ENCODE data around the gene OAS2.

Gene OAS2

DNA sequence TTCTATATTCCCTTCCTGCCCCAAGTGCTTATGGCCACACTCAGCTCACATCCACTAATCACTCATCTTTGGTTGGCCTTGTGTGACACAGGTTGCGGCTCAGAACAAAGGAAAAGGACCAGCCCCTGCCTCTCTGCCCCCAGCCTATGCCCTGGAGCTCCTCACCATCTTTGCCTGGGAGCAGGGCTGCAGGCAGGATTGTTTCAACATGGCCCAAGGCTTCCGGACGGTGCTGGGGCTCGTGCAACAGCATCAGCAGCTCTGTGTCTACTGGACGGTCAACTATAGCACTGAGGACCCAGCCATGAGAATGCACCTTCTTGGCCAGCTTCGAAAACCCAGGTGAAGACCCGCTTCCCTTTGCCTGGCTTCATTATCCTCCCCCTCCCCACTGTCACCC, 15.8 kb upstream of the OAS2 start:
- TF ChIP-seq NFIC (IDR thresholded peaks at IDR 0.05) (no peak), TEAD4 (IDR thresholded peaks at IDR 0.05) (no peak), EGR1 (IDR thresholded peaks at IDR 0.05) (no peak), TCF12 (IDR thresholded peaks at IDR 0.05; ENCODE audit: low read depth) (no peak), YY1 (IDR thresholded peaks at IDR 0.05; ENCODE audit: low read depth) (no peak), TAF1 (IDR thresholded peaks at IDR 0.05; ENCODE audit: low read depth) (no peak), CEBPB (IDR thresholded peaks at IDR 0.05) (no peak), RAD21 (IDR thresholded peaks at IDR 0.05; ENCODE audit: low read depth) (no peak), EP300 (IDR thresholded peaks at IDR 0.05; ENCODE audit: borderline replicate concordance) (no peak), CREB1 (IDR thresholded peaks at IDR 0.05; ENCODE audit: low read depth) (no peak), ZBTB7A (IDR thresholded peaks at IDR 0.05; ENCODE audit: low read depth) (no peak), FOXM1 (IDR thresholded peaks at IDR 0.05; ENCODE audit: borderline replicate concordance, low read depth) (no peak)
- TF ChIP-seq, protein P1, sequence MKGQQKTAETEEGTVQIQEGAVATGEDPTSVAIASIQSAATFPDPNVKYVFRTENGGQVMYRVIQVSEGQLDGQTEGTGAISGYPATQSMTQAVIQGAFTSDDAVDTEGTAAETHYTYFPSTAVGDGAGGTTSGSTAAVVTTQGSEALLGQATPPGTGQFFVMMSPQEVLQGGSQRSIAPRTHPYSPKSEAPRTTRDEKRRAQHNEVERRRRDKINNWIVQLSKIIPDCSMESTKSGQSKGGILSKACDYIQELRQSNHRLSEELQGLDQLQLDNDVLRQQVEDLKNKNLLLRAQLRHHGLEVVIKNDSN (IDR thresholded peaks at IDR 0.05) = no peak
- TF ChIP-seq, protein P2, sequence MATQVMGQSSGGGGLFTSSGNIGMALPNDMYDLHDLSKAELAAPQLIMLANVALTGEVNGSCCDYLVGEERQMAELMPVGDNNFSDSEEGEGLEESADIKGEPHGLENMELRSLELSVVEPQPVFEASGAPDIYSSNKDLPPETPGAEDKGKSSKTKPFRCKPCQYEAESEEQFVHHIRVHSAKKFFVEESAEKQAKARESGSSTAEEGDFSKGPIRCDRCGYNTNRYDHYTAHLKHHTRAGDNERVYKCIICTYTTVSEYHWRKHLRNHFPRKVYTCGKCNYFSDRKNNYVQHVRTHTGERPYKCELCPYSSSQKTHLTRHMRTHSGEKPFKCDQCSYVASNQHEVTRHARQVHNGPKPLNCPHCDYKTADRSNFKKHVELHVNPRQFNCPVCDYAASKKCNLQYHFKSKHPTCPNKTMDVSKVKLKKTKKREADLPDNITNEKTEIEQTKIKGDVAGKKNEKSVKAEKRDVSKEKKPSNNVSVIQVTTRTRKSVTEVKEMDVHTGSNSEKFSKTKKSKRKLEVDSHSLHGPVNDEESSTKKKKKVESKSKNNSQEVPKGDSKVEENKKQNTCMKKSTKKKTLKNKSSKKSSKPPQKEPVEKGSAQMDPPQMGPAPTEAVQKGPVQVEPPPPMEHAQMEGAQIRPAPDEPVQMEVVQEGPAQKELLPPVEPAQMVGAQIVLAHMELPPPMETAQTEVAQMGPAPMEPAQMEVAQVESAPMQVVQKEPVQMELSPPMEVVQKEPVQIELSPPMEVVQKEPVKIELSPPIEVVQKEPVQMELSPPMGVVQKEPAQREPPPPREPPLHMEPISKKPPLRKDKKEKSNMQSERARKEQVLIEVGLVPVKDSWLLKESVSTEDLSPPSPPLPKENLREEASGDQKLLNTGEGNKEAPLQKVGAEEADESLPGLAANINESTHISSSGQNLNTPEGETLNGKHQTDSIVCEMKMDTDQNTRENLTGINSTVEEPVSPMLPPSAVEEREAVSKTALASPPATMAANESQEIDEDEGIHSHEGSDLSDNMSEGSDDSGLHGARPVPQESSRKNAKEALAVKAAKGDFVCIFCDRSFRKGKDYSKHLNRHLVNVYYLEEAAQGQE (IDR thresholded peaks at IDR 0.05; ENCODE audit: low read depth) = no peak
- TF ChIP-seq, protein P3, sequence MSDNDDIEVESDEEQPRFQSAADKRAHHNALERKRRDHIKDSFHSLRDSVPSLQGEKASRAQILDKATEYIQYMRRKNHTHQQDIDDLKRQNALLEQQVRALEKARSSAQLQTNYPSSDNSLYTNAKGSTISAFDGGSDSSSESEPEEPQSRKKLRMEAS (IDR thresholded peaks at IDR 0.05) = no peak

DNA sequence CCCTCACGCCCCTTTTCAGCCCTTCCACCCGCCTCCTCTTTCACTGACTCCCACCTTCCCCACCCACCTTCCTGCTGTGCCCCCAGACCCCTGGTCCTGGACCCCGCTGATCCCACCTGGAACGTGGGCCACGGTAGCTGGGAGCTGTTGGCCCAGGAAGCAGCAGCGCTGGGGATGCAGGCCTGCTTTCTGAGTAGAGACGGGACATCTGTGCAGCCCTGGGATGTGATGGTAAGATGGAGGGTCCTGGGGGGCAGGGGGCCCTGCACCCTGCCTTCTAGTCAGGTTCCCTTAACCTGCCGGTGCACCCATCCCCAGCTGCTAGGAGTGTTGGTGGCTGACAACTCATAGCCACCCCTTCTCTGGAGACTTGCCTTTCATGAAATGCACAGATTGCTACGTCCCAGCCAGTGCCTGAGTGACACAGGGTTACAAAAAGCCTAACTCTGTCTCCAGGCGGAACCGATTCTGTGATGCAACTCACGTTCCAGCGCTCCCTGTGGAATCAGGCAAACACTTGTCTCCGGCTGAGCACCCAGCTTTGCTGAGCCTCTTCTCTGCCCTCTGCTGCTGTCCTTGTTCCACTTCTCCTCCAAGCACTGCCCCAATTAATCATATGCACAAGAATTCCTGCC, 15.0 kb upstream of the OAS2 start:
- TF ChIP-seq NFIC (IDR thresholded peaks at IDR 0.05) (no peak), RAD21 (IDR thresholded peaks at IDR 0.05; ENCODE audit: low read depth) (no peak), EGR1 (IDR thresholded peaks at IDR 0.05) (no peak), FOXM1 (IDR thresholded peaks at IDR 0.05; ENCODE audit: borderline replicate concordance, low read depth) (no peak), ZBTB7A (IDR thresholded peaks at IDR 0.05; ENCODE audit: low read depth) (no peak), EP300 (IDR thresholded peaks at IDR 0.05; ENCODE audit: borderline replicate concordance) (no peak), YY1 (IDR thresholded peaks at IDR 0.05; ENCODE audit: low read depth) (no peak), TCF12 (IDR thresholded peaks at IDR 0.05; ENCODE audit: low read depth) (no peak)

DNA sequence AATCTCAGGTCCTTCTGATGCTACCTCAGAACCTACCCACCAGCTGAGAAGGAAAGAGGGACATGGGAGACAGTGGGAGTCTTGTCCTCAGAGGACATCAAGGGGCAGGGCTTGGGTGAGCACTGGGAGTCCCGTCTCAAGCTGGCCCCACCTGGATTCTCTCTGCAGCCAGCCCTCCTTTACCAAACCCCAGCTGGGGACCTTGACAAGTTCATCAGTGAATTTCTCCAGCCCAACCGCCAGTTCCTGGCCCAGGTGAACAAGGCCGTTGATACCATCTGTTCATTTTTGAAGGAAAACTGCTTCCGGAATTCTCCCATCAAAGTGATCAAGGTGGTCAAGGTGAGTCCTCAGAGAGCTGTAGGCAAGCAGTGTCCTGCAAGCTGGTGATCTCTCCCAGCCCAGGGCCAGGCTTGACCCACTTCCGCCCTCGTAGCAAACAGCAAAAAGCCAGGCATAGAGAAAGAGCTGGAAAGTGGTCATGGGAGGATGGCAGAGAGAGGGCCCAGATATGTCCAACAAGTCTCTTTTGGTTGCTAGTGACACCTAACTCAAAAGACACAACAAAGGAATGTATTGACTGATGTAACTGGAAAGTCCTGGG, 14.2 kb upstream of the OAS2 start:
- no peak for TF ChIP-seq RAD21 (IDR thresholded peaks at IDR 0.05; ENCODE audit: low read depth)

DNA sequence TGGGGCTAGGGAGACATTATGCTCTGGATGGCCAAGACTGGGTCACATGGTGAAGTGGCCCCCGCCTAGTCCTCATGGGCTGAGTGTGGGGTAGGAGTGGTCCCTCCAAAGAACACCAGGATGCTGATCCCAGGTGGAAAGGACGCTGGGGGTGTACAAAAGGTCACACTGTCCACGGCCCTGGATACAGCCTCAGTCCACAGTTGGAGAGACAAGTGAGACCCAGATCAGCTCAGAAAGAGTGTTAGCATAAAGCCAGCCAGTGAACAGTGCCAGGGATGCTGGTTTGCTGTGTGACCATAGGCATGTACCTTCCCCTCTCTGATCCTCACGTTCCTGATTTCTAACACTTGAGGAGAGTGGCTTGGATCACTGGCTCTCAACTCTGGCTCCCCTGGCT, 13.4 kb upstream of the OAS2 start:
- TF ChIP-seq, protein P1 (IDR thresholded peaks at IDR 0.05) = no peak
- TF ChIP-seq, protein P3 (IDR thresholded peaks at IDR 0.05) = no peak
- no peak for TF ChIP-seq EP300 (IDR thresholded peaks at IDR 0.05; ENCODE audit: borderline replicate concordance)

DNA sequence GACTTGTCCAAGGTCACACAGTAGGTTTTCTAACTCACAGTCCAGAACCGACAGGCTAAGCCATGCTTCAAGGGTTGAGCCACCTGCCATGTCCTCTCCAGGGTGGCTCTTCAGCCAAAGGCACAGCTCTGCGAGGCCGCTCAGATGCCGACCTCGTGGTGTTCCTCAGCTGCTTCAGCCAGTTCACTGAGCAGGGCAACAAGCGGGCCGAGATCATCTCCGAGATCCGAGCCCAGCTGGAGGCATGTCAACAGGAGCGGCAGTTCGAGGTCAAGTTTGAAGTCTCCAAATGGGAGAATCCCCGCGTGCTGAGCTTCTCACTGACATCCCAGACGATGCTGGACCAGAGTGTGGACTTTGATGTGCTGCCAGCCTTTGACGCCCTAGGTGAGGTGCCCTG, 12.7 kb upstream of the OAS2 start:
- TF ChIP-seq RAD21 (IDR thresholded peaks at IDR 0.05; ENCODE audit: low read depth) (no peak), EP300 (IDR thresholded peaks at IDR 0.05; ENCODE audit: borderline replicate concordance) (no peak), CREB1 (IDR thresholded peaks at IDR 0.05; ENCODE audit: low read depth) (no peak), TAF1 (IDR thresholded peaks at IDR 0.05; ENCODE audit: low read depth) (no peak), FOXM1 (IDR thresholded peaks at IDR 0.05; ENCODE audit: borderline replicate concordance, low read depth) (no peak), YY1 (IDR thresholded peaks at IDR 0.05; ENCODE audit: low read depth) (no peak), EGR1 (IDR thresholded peaks at IDR 0.05) (no peak), NFIC (IDR thresholded peaks at IDR 0.05) (no peak), TEAD4 (IDR thresholded peaks at IDR 0.05) (no peak), TCF12 (IDR thresholded peaks at IDR 0.05; ENCODE audit: low read depth) (no peak)
- TF ChIP-seq, protein P1 (IDR thresholded peaks at IDR 0.05) = no peak

DNA sequence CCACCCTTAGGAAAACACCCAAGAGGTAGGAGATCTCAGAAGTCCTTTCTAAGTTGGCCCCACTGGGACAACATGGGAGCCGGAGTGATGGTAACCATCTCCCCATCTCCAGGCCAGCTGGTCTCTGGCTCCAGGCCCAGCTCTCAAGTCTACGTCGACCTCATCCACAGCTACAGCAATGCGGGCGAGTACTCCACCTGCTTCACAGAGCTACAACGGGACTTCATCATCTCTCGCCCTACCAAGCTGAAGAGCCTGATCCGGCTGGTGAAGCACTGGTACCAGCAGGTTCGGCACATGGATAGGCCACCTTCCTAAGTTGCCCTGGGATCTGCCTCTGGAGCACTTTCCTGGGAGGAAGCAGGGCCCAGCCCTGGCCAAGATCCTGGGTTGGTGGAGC, 11.0 kb upstream of the OAS2 start:
- no peak for TF ChIP-seq TCF12 (IDR thresholded peaks at IDR 0.05; ENCODE audit: low read depth)
- TF ChIP-seq, protein P1 (IDR thresholded peaks at IDR 0.05) = no peak
- TF ChIP-seq TAF1 (IDR thresholded peaks at IDR 0.05; ENCODE audit: low read depth) = no peak
- TF ChIP-seq ZBTB7A (IDR thresholded peaks at IDR 0.05; ENCODE audit: low read depth) = no peak

DNA sequence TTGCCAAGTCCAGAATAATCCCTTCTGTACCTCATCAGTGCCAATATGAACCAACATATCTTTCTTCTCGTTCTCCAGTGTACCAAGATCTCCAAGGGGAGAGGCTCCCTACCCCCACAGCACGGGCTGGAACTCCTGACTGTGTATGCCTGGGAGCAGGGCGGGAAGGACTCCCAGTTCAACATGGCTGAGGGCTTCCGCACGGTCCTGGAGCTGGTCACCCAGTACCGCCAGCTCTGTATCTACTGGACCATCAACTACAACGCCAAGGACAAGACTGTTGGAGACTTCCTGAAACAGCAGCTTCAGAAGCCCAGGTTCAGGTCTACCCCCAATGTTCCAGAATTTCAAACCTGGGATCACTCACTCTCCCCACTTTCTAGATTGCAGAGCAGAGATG, 10.5 kb upstream of the OAS2 start:
- TF ChIP-seq TEAD4 (IDR thresholded peaks at IDR 0.05) = no peak
- TF ChIP-seq CREB1 (IDR thresholded peaks at IDR 0.05; ENCODE audit: low read depth) = no peak
